K562 (cell line): ENCODE results near the gene FCGR3B.
"Not testable (repeated sequence)": the region's sequence is repeated elsewhere in the genome, so short reads cannot be mapped to it uniquely, and the experiment has no call there.

ENCODE experiments used
- CBX3 ChIP-seq, 2 experiments: IDR thresholded peaks; 1 replicate in 1 of 2; 2 replicates in 1 of 2; pipeline ENCODE4 v1.6.1; 2012; ENCODE audit warnings: inconsistent platforms in 2 of 2, low read length in 2 of 2, borderline replicate concordance in 1 of 2, control low read depth in 1 of 2
- EP300 ChIP-seq: IDR thresholded peaks from 2 replicates; pipeline ENCODE4 v1.6.1; 2012; ENCODE audit warnings: low read length, improper control_type of control experiment
- TF ChIP-seq, protein P1 (sequence below): fragments of 450-650 bp; IDR thresholded peaks from 2 replicates; pipeline ENCODE4 v1.6.1; 2016; ENCODE audit warnings: borderline replicate concordance

DNA sequence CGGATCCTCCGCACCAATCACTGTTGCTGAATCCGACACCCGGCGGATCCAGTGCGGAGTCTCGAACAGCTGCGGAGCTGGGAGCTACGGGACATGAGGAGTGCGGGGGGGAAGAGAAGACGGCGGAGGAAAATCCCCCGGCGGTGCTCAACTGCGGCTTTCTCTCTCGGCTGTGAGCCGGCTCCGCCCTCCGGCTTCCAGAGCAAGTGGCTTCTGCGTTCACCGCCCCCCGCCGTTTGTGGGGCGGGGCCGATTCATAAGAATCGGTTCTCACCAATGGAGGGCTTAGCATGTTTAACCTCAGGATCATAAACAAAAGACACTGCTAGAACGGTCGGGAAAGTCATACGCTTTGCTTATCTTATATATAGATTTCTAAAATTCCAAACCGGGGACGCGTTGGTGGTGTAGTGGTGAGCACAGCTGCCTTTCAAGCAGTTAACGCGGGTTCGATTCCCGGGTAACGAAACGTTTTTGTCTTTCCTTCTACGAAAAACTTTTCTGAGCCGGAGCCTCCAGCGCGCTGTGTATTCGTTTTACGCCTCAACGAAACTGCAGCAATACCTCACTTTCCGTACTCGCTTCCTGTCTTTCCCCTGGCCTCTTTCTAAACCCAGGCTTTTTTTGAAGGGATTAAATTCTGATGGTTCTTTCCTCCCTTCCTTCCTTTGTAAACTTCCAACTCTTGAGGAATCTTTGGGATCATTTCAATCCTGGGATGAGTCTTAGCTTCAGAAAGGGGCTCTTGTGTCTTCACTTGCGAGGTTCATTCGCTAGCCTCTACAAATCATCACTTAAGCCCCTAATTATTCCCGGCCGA lies 18.4 kb downstream of the FCGR3B start:
- TF ChIP-seq, protein P1, sequence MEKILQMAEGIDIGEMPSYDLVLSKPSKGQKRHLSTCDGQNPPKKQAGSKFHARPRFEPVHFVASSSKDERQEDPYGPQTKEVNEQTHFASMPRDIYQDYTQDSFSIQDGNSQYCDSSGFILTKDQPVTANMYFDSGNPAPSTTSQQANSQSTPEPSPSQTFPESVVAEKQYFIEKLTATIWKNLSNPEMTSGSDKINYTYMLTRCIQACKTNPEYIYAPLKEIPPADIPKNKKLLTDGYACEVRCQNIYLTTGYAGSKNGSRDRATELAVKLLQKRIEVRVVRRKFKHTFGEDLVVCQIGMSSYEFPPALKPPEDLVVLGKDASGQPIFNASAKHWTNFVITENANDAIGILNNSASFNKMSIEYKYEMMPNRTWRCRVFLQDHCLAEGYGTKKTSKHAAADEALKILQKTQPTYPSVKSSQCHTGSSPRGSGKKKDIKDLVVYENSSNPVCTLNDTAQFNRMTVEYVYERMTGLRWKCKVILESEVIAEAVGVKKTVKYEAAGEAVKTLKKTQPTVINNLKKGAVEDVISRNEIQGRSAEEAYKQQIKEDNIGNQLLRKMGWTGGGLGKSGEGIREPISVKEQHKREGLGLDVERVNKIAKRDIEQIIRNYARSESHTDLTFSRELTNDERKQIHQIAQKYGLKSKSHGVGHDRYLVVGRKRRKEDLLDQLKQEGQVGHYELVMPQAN, result not testable (repeated sequence)
- peak in 1 of 2 experiments; percentile 60; a peak in 2 of 3 replicates for TF ChIP-seq CBX3 (IDR thresholded peaks at IDR 0.05; ENCODE audit: borderline replicate concordance in 1 of 2, low read length in 2 of 2)
- TF ChIP-seq EP300, result peak; percentile 80
